GM12873 (cell line): ENCODE results near the gene HEY2.

Experiments used
- TF ChIP-seq, protein P1 (sequence below): IDR thresholded peaks from 2 replicates; pipeline ENCODE4 v1.5.1; 2012; ENCODE audit warnings: low read depth, mild to moderate bottlenecking, moderate library complexity, low read length, control low read depth; ENCODE audit not compliant: insufficient read depth; ENCODE audit errors: missing control alignments

The HEY2 gene

GRCh38 chr6:125745281-125746018 is 4.0 kb upstream of the HEY2 start:
- TF ChIP-seq, protein P1, sequence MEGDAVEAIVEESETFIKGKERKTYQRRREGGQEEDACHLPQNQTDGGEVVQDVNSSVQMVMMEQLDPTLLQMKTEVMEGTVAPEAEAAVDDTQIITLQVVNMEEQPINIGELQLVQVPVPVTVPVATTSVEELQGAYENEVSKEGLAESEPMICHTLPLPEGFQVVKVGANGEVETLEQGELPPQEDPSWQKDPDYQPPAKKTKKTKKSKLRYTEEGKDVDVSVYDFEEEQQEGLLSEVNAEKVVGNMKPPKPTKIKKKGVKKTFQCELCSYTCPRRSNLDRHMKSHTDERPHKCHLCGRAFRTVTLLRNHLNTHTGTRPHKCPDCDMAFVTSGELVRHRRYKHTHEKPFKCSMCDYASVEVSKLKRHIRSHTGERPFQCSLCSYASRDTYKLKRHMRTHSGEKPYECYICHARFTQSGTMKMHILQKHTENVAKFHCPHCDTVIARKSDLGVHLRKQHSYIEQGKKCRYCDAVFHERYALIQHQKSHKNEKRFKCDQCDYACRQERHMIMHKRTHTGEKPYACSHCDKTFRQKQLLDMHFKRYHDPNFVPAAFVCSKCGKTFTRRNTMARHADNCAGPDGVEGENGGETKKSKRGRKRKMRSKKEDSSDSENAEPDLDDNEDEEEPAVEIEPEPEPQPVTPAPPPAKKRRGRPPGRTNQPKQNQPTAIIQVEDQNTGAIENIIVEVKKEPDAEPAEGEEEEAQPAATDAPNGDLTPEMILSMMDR: no peak

GRCh38 chr6:125746019-125746414 is 3.4 kb upstream of the HEY2 start:
- TF ChIP-seq, protein P1: no peak

DNA sequence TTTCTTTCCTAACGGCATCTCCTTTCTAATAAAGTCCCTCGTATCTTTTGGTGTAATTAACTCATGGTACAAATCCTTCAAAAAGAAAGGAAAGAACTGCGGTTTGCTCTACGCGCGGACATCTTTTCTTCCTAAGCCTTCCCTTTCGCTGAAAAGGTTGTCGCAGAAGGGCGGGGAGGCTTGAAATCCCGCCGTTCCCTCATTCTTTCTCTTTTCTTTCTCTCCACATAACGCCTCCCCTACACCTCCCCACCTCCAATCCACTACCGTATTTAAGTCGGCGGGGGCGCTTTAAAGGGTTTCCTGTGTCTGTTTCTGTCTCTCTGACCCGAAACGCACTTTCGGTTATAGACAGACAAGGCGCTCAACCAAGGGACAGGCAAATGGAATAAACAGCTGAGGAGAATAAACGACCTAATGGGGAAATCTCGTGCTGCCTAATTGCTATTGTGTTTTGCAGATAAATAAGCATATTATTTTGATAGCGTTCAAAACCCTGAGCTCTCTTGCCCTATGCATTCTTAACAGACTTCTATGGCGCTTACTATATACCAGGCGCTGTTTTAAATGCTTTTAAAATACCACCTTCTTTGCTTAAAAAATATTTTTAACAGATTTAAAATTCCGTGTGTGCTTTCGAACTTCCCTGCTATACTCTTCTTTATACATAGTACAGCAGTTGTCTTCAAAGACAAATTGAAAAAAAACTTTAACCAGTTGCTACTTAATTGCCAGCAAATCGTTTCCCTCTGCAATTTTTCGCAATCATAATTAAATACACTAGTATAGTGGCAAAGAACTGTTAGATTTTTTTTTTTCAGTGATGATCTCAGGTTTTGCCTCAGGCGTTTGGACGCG is 2.5 kb upstream of the HEY2 start:
- TF ChIP-seq, protein P1: peak; percentile 8

DNA sequence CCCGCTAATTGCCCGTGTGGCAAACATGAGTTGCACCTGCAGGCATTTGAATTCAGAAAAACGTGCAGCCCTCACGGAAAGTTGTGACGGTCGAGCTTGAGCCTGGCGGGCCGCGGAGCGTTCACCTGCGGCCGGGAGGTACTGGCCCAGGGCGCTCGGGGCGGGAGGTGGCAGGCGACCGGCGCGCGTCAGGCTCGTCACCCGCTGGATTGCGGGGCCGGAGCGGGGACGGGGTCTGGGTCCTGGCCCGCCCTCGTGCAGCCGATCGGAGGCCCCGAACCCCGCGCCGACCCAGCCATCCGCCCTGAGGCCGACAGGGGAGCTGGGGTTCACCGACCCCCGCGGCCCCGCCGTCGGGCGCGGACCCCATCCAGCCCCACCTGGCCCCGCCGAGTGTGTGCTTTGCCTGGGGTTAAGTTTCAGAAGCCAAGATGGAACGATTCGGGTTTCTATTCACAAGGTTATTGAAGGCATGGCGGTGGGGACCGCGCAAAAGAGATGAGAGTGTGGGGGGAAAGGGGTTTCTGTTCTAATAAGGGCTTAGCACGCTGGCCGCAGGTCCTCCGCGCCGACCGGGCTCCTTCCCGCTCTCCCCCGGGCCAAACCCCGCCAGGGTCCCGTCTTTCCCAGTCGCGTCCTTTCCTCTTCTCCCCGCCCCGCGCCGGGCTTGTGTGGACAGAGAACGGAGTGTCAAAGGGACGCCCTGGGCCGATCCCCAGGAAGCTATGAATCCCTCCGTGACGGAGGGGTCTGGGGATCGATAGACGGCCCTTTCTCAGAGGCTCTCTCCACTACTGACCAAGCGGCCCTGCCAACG is 1.6 kb upstream of the HEY2 start:
- TF ChIP-seq, protein P1: no peak

- TF ChIP-seq, protein P1: no peak
Observed at GRCh38 chr6:125748406-125749172, 843 bp upstream of the HEY2 start.

- TF ChIP-seq, protein P1: no peak
Observed at GRCh38 chr6:125749865-125750691, 646 bp downstream of the HEY2 start.
